Mesenteric fat pad (tissue), 1 donor: Measurements from ENCODE around the gene KIAA0513. TPM values are rescaled to one million over a fixed set of nuclear protein-coding genes. Genes with fewer than 3 reads are reported as not detected.

ENCODE experiments used
- DNase-seq: peaks from one replicate; pipeline ENCODE4 v3.0.0-alpha.2; 2020; ENCODE audit warnings: low spot score
- total RNA-seq: library from RNA; stranded (reverse); fragmentation: NEBNext Ultra II Directional; extraction: Animal tissue kit (Norgen Biotek cat#: 25700); gene quantifications from one replicate; pipeline ENCODE4 v1.2.1, GENCODE V29; 2021
- donor health status: DM: yes; HTN: yes; CAD: no.

The KIAA0513 gene
- total RNA-seq, 1 donor from 2014 or later, result 12.7 TPM

DNA sequence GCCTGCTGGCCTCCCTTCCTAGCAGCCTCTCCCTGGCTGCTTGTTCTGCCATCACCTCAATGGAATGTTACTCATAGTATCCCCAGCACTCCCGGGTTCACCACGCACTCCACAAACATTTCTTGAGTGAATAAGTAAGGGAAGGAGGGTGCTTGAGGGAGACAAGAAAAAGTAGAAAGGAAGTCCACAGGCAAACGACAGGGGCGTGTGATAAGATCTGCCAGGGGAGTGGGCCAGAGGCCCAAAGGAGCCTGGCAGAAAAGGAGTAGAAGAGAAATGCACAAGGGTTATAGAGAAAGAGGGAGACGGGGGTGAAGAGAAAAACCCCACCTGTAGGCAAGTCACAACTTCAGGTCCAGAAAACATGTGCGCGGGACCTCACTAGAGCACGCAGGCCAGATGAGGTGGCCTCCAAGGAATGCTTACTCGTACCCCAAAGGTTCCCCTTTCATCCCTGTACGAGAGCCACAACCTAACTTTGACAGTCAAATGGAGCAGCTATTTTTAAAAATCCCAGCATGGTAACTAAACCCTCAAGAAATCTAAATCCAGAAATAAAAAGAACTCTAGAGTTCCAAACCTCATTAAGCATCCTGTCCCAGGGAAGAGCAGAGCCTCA lies 22.9 kb upstream of the KIAA0513 start:
- DNase-seq, result no peak

DNA sequence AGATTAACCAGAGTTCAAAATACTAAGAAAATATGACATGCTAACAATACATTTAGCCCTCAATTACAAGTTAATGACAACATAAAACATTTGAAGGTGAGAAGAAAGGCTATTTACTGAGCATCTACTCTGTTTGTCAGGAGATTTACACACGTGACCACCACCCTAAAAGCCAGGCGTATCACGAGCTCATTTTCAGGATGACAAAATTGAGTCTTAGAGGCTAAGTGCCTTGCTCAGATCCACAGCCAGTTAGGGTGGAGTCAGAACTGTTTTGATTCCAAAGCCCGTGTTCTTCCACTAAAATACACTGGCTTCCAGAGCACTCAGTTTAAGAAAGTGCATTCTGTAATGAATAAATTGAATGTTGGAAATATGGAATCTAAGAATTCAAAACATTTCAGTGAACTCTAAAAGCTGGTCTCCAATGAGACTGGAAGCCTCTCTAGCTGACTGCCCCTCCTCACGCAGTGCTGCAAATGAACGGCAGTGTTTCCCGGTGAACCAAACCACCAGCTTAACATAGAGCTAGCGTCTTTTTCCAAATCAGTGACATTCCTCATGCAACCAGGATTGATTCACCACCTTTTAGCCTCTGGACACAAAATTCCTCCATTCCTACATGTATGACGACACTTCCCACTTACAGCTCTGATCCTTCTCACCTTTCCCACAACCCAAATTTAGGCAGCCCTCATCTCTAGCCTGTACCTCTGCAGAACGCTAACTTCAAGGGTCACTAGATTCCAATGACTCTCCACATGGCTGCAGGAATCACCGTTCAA lies 22.1 kb upstream of the KIAA0513 start:
- DNase-seq, result no peak

DNA sequence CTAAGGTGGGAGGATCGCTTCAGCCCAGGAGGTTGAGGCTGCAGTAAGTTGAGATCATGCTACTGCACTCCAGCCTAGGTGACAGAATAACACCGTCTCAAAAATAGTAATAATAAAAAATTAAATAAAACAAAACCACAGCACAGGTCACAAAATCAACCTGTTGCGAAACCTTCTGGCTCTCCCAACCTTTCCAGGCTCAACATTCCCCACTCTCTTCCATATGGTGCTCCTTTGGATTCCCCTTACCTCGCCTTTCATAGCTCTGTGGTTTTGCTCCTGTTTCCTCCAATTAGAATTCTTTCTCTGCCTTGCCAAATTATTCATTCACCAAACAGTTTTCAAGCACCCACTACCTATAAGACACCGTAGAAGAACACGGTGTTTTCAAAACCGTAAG lies 21.0 kb upstream of the KIAA0513 start:
- DNase-seq, result no peak

DNA sequence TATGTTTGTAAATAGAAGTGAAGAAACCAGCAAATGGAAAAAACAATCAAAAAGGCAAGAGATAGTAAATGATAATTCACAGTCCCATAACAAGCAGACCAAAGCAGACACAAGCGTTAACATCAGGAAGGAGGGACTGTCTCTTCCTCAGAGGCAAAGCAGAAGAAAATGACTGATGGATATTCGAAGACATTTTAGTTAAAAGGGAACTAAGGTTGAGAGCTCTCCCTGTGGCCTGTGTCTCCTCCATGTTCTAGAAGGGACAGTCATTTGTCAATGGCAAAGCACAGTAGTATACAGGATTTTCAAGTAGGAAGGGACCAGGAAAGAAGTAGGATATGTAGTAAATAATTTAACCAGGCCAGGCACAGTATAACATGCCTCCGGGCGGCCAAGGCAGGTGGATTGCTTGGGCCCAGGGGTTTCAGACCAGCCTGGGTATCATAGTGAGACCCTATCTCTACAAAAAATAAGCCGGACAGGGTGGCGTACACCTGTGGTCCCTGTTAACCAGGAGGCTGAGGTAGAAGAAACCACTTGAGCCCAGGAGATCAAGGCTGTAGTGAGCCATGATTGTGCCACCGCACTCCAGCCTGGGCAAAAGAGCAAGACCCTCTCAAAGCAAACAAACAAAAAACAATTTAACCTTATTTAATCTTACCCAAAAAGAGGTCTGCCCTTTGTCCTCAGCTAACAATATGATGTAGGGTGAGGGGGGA lies 19.9 kb upstream of the KIAA0513 start:
- DNase-seq, result no peak

DNA sequence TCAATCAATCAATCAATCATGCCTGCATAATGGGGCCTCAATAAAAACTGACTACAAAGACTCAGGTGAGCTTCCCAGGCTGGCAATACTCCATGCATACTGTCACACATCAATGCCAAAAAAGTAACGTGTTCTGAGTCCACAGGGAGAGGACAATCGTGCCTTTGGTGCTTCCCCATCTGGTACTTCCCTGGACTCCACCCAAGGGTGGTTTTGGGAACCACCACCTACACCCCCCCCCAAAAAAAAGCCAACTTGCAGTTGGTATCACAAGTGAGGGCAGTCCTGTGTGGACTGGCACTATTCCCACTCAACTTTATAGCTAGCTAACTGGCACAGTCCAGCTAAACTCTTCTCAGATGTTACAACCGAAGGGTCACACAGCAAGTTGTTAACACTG lies 19.3 kb upstream of the KIAA0513 start:
- DNase-seq, result no peak

DNA sequence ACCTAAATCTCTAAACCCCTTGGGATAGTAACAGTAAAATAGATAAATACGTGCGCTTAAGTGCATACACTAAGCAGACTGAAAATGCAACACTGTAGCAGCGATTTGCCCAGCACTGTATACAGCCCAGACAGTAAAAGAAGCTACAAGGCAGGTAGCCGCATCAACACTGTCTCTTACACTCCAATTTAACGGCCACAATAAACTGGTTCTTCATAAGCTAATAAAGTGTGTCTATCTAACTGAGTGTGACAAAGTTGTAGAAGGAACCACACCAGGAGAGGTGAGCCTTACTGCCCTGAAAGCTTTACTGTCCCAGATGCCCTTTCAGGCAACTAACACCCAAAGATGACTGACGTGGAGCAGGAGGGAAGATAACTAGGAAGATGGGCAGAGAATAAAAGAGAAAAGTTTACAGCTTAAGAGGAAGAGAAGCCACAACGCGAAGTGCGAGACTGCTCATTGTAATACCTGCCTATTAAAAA lies 17.1 kb upstream of the KIAA0513 start:
- no peak for DNase-seq

DNA sequence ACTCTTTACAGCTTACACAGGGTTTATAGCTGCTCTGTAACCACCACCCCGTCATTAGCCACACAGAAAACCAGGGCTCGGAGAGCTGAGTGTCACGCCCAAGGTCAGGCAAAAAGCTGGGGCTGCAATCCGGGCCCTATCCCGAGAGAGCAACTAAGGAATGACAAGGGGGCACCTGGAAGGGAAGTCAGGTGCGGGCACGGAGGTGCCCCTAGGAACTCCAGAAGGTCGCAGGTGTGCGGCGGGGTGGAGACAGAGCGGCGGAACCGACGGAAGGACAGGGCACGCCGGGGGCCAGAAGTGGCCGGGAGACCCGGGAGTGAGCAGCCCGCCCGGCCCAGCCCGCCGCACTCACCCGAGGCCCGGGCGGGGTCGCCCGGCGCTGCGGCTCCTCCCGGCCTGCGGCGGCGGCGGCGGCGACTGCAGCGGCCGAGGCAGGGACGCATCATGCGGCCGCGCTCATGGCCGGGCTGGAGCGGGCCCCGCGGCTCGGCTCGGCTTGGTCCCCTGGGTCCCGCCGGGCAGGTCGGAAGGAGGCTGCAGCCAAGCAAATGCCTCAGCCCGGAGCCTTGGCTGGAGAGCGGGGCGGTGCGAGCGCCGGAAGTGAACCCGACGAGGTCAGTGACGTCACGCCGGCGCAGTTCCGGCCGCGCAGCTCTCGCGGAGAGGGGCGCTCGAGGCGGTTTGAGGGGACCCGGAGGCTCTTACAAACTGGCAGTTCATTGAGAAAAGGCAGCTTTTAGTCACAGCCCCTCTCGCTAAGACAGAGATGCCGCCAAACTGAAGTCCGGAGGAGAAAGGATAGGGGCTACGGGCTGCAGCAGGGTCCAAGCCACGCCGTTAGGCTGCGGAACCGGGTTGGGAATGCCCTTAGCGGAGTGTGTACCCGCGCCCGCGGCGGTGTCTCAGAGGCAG lies 16.4 kb upstream of the KIAA0513 start, which contains the start of gene ZDHHC7:
Gene ZDHHC7 (minus strand): TSS at position 605 of the 915 bp plus-strand sequence. CDS start 20,917 bp downstream, outside the sequence.
- DNase-seq, result peak; percentile 97

DNA sequence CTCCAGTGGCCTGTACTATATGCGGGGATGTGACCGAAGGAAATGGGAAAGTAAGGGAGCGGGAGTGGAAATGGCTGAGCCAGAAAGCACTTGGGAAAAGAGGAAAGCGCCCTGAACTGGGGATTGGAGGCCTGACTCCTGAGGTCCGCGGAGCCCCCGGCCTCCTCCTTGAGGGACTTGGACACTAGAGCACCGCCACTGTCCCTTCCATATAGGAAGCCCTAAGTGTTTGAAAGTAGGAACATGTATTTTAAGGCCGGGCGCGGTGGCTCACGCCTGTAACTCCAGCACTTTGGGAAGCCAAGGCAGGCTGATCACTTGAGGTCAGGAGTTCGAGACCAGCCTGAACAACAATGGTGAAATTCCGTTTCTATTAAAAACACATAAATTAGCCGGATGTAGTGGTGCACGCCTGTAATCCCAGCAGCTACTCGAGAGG lies 15.7 kb upstream of the KIAA0513 start:
- DNase-seq, result no peak

DNA sequence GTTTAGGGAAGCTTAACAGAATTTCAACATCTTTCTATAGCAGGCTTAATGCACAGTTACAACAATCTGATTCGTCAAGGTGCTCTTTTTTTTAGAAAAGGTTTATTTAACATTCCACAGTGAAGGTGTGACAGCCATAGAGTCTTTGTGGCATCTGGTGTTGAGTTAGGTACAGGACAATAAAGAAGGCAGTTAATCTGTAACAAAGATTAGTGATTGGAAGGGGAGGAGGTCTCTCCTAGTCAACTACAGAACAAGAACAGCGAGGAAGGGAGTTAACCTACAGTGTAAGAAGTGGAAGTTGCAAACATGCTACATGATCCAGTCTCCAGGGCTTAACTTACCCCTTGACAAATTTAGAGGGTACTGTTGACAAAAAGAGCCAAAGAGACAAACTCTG lies 13.3 kb upstream of the KIAA0513 start:
- DNase-seq, result no peak

DNA sequence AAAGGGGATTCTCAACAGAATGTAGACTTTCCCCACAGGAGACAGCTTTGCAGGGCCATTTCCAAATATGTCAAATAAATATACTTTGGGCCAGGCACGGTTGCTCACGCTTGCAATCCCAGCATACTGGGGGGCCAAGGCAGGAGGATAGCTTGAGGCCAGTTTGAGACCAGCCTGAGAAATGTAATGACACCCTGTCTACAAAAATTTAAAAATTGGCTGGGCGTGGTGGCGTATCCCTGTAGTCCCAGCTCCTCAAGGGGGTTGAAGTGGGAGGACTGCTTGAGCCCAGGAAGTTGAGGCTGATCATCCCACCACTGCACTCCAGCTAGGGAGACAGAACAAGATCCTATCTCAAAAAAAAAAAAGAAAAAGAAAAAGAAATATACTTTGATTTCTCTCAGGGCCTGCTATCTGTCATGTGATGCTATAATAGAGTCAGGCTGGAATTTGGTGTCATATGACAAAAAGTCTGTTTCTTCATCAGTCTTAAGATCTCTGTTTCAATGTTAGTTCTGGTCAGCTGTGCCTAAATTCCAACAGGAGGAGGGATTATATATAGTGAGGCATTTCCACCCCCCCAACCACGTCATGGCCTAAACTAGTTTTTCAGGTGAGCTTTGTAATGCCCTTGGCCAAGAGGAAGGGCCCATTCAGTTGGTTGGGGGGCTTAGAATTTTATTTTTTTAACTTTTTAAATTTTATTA lies 12.0 kb upstream of the KIAA0513 start:
- no peak for DNase-seq

DNA sequence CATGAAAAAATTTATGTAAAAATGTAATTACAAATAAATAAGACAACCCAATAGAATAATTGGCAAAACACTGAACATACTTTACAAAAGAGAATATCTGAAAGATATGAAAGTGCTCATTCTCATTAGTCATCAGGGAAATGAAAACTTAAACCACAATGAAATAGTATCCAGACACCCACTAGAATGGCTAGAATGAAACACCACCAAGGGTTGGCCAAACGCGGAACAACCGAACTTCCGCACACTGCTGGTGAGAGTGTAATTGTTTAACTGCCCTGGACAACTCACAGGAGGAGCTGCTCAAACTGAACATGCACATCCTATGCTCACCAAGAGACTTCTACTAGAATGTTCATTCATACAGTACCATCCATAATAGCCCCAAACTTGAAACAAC lies 10.4 kb upstream of the KIAA0513 start:
- DNase-seq, result no peak

DNA sequence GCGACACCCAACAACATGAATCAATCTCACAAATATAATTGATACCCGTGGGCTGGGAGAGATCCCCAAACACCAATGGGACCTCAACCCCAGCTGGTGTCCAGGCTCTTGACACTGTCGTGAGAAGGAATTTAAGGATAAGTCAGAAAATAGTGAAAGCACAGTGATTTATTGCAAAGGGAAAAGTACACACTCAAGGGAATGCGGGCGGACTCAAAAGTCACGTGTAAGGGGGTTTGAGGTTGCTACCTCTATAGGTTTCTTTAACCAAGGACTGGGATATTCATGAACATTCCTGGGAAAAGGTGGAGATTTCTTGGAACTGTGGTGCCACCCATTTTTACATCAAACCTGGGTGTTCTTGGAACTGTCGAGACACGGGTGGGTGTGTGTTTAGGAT lies 10.0 kb upstream of the KIAA0513 start:
- DNase-seq, result no peak

DNA sequence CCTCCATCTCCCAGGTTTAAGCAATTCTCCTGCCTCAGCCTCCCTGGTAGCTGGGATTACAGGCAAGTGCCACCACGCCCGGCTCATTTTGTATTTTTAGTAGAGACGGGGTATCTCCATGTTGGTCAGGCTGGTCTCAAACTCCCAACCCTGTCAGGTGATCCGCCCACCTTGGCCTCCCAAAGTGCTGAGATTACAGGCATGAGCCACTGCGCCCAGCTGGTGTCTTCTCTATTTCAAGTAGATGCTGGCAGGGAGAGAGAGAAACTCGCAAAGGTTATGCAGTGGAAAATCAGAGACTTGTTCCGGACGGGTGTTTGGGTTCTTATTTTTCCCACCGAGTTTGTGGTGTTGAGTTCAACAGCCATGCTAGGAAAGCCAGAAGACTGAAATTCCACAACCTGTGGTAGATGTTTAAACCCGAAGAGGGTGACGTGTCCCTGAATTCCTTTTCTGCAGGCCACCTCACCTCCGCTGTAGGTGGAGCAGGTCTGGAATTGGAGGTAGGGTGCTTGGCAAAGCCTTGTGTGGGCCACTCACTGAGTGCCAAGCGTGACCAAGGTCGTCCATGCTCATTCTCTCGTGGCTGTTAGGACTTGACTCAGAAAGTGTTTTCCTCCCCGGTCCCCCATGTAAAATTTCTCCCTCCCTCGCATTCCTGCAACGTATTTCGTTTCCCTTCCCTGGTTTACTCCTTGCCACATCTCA lies 8.9 kb upstream of the KIAA0513 start:
- no peak for DNase-seq

DNA sequence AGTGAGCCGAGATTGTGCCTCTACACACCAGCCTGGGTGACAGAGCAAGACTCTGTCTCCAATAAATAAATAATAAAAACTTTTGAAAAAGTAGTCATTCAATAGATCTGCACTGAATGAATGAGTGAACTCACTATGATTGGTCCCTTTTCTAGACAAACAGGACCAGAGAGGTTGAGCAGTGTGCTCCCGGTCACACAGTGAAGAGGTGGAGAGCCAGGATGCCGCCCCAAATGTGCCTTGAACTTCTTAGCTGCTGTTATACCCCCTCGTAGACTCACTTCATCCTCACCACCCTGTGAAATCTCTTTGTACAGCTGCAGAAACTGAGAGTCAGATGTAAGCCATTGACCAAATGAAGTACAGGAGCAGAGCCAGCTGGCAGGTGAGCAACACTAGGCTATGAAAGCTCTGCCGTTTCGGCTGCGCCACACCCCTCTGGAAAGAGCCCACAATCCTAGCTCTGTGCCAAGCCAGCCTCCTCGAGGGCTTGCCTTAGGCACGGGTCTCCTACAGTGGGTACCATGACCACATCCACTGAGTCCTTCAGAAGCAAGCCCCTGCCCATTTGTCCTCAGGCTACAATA lies 7.8 kb upstream of the KIAA0513 start:
- DNase-seq, result no peak

DNA sequence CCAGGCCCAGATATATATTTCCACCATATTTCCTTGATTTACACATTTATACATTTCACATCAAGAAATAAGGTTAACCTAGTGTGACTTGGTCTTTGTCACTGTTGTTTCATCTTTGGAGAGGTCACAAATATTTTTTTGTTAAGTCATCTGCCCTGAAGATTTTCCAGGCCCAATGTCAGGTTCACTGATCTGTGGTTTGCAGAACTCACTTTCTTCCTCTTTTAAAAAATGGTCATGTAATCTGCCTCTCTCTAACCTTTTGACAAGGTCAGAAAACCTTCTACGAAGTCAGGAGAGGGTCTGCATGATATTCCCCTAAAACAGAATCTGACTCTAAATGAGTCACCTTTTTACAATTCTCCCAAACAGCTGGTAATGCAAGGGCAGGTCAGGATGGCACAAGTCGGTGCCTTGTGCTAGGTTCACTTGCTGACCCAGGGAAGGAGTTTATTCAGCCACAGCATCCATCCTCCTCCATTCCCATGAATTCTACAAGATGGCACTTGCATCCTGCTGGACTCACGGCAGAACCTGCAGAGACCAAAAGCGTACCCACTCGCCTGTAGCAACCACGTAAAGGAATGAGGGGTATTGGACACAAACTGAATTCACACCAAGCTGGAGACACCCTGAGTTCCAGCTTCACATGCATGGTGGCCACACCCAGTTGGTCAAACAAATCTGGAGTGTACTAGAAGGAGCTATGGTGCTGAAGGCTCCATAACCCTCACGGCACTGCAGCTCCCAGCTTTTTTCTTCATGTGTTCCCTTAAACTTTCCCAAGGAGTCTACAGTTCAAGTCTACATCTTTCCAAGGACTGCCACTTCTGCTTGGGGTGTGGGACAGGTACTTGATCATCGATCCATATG lies 1.6 kb upstream of the KIAA0513 start:
- DNase-seq, result no peak

DNA sequence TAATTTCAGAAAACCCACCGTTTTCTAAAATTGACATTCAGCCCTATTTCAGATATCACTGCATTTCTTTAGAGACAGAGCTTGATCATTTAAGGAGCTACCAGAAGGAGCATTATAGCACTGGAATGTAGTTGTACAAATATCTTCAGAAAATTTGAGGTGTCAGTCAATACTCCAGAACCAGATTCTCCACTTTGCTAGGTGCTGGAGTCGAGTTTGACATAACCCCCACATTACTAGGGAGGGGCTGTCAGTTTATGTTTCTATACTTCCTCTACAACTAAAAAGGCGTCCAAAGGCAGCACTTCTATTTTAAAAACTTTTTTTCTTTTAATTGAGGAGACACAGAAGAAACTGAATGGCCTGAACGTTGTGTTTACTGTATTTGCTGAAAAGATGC lies 892 bp upstream of the KIAA0513 start:
- DNase-seq, result no peak

DNA sequence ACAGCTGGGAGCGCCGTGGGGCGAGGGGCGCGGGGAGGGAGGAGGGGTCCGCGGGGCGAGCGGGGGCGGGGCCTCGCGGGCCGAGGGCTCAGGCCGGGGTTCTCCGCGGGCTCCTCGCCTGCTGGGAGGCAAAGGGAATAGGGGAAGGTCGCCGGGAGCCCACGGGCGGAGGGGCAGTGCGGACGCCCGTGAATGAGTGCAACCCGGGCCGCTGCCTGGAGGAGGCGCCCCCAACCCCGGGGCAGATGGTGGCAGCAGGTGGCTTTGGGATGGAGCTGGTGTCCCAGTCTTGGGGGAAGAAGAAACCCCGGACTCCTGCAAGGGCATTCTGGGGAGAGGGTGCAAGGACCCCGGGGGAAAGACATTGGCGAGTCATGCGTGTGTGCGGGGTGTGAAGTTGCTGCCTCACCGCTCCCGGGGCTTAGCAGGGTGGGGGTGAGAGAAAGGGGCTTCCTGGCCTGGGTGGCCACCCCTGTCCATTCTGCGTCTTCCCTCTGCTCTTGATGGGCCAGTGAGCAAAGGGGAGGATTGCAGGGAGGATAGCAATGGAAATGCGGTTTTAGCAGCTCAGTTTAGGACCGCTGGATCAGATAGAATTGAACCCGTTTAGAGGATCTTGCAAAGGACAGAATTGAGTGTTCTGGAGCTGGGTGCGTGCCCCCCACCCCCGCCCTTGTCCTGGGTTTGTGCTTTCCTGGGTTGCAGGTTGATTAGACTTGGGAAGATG lies 526 bp downstream of the KIAA0513 start:
- no peak for DNase-seq
